Measurements from ENCODE around the gene CALN1. TPM values are rescaled to one million over a fixed set of nuclear protein-coding genes. Genes with fewer than 3 reads are reported as not detected.

The CALN1 gene
- polyA plus RNA-seq, 1 donor from 2014 or later, result 7.8 TPM

- H4K20me1 ChIP-seq (ENCODE audit: insufficient read depth), result no peaks in the 10 kb centered on the region
- H3K9me3 ChIP-seq (ENCODE audit: low read length), result no peaks in the 10 kb centered on the region
- no peaks in the 10 kb centered on the region for H3K27me3 ChIP-seq (ENCODE audit: insufficient read depth, low read depth, low read length)
- no peak overlapping the region for H2AFZ ChIP-seq (ENCODE audit: low read depth, low read length)
- H3F3A ChIP-seq (ENCODE audit: insufficient read depth, low read length, poor library complexity, severe bottlenecking), result no peaks in the 10 kb centered on the region
- TF ChIP-seq MXI1 (conservative IDR thresholded peaks at IDR 0.05; ENCODE audit: poor library complexity, severe bottlenecking) (no peak), POLR2AphosphoS5 (IDR thresholded peaks at IDR 0.05) (no peak), RAD21 (conservative IDR thresholded peaks at IDR 0.05) (no peak), EP300 (conservative IDR thresholded peaks at IDR 0.05; ENCODE audit: poor library complexity, severe bottlenecking) (no peak), SMC3 (conservative IDR thresholded peaks at IDR 0.05; ENCODE audit: poor library complexity) (no peak), CTCF (IDR thresholded peaks at IDR 0.05; ENCODE audit: poor library complexity, severe bottlenecking) (no peak), TAF1 (IDR thresholded peaks at IDR 0.05; ENCODE audit: low read depth) (no peak), EZH2 (IDR thresholded peaks at IDR 0.05; ENCODE audit: borderline replicate concordance, insufficient read depth, low read length, poor library complexity, severe bottlenecking) (no peak)
- TF ChIP-seq, protein P1, sequence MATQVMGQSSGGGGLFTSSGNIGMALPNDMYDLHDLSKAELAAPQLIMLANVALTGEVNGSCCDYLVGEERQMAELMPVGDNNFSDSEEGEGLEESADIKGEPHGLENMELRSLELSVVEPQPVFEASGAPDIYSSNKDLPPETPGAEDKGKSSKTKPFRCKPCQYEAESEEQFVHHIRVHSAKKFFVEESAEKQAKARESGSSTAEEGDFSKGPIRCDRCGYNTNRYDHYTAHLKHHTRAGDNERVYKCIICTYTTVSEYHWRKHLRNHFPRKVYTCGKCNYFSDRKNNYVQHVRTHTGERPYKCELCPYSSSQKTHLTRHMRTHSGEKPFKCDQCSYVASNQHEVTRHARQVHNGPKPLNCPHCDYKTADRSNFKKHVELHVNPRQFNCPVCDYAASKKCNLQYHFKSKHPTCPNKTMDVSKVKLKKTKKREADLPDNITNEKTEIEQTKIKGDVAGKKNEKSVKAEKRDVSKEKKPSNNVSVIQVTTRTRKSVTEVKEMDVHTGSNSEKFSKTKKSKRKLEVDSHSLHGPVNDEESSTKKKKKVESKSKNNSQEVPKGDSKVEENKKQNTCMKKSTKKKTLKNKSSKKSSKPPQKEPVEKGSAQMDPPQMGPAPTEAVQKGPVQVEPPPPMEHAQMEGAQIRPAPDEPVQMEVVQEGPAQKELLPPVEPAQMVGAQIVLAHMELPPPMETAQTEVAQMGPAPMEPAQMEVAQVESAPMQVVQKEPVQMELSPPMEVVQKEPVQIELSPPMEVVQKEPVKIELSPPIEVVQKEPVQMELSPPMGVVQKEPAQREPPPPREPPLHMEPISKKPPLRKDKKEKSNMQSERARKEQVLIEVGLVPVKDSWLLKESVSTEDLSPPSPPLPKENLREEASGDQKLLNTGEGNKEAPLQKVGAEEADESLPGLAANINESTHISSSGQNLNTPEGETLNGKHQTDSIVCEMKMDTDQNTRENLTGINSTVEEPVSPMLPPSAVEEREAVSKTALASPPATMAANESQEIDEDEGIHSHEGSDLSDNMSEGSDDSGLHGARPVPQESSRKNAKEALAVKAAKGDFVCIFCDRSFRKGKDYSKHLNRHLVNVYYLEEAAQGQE (IDR thresholded peaks at IDR 0.05; ENCODE audit: borderline replicate concordance), result no peak
- no peak overlapping the region for H3K9ac ChIP-seq (ENCODE audit: low read length)
- H3K4me3 ChIP-seq (ENCODE audit: low read length), result no peak overlapping the region
- no peak overlapping the region for H3K4me2 ChIP-seq (ENCODE audit: low read length)
- no peaks in the 10 kb centered on the region for H3K36me3 ChIP-seq (ENCODE audit: insufficient read depth, low read length)
- H3K27ac ChIP-seq (ENCODE audit: low read length), result no peak overlapping the region
- no peaks in the 10 kb centered on the region for H3K79me2 ChIP-seq (replicated peaks; ENCODE audit: insufficient read depth, low read length)
- no peaks in the 10 kb centered on the region for H3K9me2 ChIP-seq (ENCODE audit: insufficient read depth, low read length)
Observed at GRCh38 chr7:71780282-71780681, 631.9 kb downstream of the CALN1 start.

DNA sequence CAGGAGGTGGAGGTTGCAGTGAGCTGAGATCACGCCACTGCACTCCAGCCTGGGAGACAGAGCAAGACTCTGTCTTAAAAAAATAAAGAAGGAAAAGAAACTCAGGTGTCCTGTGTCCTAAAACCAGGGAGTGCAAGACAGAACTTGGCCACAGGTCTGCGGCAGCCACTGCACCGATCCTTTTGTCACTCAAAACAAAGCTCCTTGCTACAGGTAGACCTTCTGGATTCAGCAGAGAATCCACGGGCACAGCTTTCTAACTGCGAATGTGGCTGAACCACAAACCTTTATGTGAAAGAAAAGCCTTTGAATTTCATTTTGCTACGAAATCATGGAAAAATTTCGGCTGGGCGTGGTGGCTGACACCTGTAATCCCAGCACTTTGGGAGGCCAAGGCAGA lies 634.9 kb downstream of the CALN1 start:
- H3K4me2 ChIP-seq (ENCODE audit: low read length), result no peak overlapping the region

More for the DNA sequence above, 634.9 kb downstream of the CALN1 start:
- H3K27me3 ChIP-seq (ENCODE audit: insufficient read depth, low read depth, low read length), result no peaks in the 10 kb centered on the region
- no peaks in the 10 kb centered on the region for H3K9me2 ChIP-seq (ENCODE audit: insufficient read depth, low read length)
- no peaks in the 10 kb centered on the region for H3K79me2 ChIP-seq (replicated peaks; ENCODE audit: insufficient read depth, low read length)
- H3K9me3 ChIP-seq (ENCODE audit: low read length), result no peaks in the 10 kb centered on the region
- no peaks in the 10 kb centered on the region for H3F3A ChIP-seq (ENCODE audit: insufficient read depth, low read length, poor library complexity, severe bottlenecking)
- no peak overlapping the region for H3K27ac ChIP-seq (ENCODE audit: low read length)
- no peak overlapping the region for H2AFZ ChIP-seq (ENCODE audit: low read depth, low read length)
- no peak overlapping the region for H3K9ac ChIP-seq (ENCODE audit: low read length)
- H3K4me3 ChIP-seq (ENCODE audit: low read length), result no peak overlapping the region
- no peak for TF ChIP-seq RAD21 (conservative IDR thresholded peaks at IDR 0.05)
- no peak for TF ChIP-seq CTCF (IDR thresholded peaks at IDR 0.05; ENCODE audit: poor library complexity, severe bottlenecking)
- no peak for TF ChIP-seq EP300 (conservative IDR thresholded peaks at IDR 0.05; ENCODE audit: poor library complexity, severe bottlenecking)
- H3K36me3 ChIP-seq (ENCODE audit: insufficient read depth, low read length), result no peaks in the 10 kb centered on the region
- H4K20me1 ChIP-seq (ENCODE audit: insufficient read depth), result no peaks in the 10 kb centered on the region

Measured in neural cell (in vitro differentiated cells).